BE2C (cell line): Measurements from ENCODE around the gene NOS1AP.
A peak's percentile ranks its signal among the peaks of the same experiment; 100 is the strongest.
"Not testable (repeated sequence)": the region's sequence is repeated elsewhere in the genome, so short reads cannot be mapped to it uniquely, and the experiment has no call there.

ENCODE experiments used
- DNase-seq: peaks from one replicate; pipeline ENCODE4 v3.0.0-alpha.2; 2020
- H3K27me3 ChIP-seq: fragments of 250-450 bp; sonication (Bioruptor Pico); 2 replicates; pipeline ENCODE4 v1.5.1; 2020; ENCODE audit warnings: mild to moderate bottlenecking
- H3K36me3 ChIP-seq: fragments of 250-450 bp; sonication (Bioruptor Pico); 2 replicates; pipeline ENCODE4 v1.5.1; 2020; ENCODE audit warnings: mild to moderate bottlenecking
- H3K4me1 ChIP-seq: fragments of 250-450 bp; sonication (Bioruptor Pico); 2 replicates; pipeline ENCODE4 v1.5.1; 2020
- H3K4me3 ChIP-seq: 2 replicates; pipeline ENCODE4 v1.5.1; 2011; ENCODE audit warnings: low read depth, low read length
- H3K9me3 ChIP-seq: fragments of 250-450 bp; sonication (Bioruptor Pico); 2 replicates; pipeline ENCODE4 v1.5.1; 2020
- TF ChIP-seq, protein P1 (sequence below): IDR thresholded peaks from 2 replicates; pipeline ENCODE4 v1.5.1; 2012; ENCODE audit warnings: mild to moderate bottlenecking, low read depth, low read length

NOS1AP gene

DNA sequence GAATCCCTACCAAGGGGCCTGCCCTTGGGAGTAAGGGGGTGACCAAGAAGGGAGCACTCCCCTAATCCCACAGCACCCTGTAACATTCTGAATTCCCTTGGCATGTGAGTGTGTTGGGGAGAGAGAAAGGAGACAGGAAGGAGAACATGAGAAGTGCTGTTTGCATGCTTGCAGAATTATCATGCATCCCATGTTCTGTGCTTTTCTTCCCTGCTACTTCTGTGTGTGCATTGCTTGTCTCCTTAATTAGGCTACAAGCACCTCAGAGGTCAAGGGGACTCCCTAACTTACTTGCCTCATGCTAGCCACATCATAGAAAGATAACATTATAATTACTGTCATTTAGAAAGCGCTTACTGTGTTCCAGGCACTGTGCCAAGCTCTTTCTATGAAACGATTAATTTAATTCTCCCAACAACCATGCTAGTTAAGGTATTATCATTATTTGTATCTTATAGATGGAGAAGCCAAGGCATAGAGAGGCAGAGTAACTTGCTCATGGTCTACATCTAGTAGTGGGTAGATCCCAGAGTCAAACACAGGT is 11.1 kb downstream of the NOS1AP start:
- no peak overlapping the region for H3K4me3 ChIP-seq
- no peaks in the 10 kb centered on the region for H3K9me3 ChIP-seq
- no peaks in the 10 kb centered on the region for H3K36me3 ChIP-seq
- TF ChIP-seq, protein P1, sequence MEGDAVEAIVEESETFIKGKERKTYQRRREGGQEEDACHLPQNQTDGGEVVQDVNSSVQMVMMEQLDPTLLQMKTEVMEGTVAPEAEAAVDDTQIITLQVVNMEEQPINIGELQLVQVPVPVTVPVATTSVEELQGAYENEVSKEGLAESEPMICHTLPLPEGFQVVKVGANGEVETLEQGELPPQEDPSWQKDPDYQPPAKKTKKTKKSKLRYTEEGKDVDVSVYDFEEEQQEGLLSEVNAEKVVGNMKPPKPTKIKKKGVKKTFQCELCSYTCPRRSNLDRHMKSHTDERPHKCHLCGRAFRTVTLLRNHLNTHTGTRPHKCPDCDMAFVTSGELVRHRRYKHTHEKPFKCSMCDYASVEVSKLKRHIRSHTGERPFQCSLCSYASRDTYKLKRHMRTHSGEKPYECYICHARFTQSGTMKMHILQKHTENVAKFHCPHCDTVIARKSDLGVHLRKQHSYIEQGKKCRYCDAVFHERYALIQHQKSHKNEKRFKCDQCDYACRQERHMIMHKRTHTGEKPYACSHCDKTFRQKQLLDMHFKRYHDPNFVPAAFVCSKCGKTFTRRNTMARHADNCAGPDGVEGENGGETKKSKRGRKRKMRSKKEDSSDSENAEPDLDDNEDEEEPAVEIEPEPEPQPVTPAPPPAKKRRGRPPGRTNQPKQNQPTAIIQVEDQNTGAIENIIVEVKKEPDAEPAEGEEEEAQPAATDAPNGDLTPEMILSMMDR: no peak
- no peaks in the 10 kb centered on the region for H3K27me3 ChIP-seq
- peaks cover 15% of the 10 kb centered on the region for H3K4me1 ChIP-seq
- peak; percentile 30 for DNase-seq

DNA sequence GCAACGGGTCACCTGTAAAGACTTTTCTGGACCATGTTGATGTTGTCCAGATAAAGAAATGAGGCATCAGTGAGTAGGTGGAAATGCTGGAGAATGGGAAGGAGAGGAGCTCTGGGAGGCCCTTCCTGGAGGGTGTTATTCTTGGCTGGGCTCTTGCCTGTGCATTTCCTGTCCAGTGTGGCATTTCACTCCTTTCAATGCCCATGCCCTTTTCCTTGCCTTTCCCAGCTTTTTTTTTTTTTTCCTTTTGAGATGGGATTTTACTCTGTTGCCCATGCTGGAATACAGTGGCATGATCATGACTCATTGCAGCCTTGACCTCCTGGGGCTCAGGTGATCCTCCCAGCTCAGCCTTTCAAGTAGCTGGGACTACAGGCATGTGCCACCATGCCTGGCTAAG is 11.8 kb downstream of the NOS1AP start:
- Histone ChIP-seq H3K9me3 (no peaks in the 10 kb centered on the region), H3K27me3 (no peaks in the 10 kb centered on the region), H3K4me1 (peaks cover 15% of the 10 kb centered on the region), H3K36me3 (no peaks in the 10 kb centered on the region), H3K4me3 (no peak overlapping the region)
- TF ChIP-seq, protein P1: no peak
- no peak for DNase-seq

DNA sequence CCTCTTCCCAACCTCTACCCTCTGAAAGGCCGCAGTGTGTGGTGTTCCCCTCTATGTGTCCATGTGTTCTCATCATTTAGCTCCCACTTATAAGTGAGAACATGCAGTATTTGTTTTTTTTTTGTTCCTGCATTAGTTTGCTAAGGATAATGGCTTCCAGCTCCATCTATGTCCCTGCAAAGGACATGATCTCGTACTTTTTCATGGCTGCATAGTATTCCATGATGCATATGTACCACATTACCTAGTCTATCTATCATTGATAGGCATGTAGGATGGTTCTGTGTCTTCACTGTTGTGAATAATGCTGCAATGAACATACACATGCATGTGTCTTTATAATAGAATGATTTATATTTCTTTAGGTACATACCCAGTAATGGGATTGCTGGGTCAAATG is 12.6 kb downstream of the NOS1AP start:
- H3K36me3 ChIP-seq, DNase-seq, H3K4me3 ChIP-seq, H3K27me3 ChIP-seq, H3K9me3 ChIP-seq: not testable (repeated sequence)
- peaks cover 15% of the 10 kb centered on the region for H3K4me1 ChIP-seq

DNA sequence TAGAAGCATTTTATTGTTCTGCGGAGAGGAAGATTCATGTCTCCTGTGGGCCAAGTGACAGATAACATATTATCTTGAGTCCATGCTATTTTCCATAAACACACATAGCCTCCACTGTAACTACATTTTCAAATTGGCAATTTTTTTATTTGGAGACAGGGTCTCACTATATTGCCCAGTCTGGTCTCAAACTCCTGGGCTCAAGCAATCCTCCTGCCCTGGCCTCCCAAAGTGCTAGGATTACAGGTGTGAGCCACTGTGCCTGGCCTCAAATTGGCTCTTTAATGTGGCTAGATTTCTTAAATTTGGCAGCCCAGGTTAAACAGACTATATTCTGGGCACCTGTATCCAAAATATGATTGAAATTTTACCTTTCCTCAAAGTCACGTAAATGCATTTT is 13.8 kb downstream of the NOS1AP start:
- Histone ChIP-seq H3K4me3 (no peak overlapping the region), H3K36me3 (no peaks in the 10 kb centered on the region), H3K9me3 (no peaks in the 10 kb centered on the region), H3K4me1 (peaks cover 15% of the 10 kb centered on the region), H3K27me3 (no peaks in the 10 kb centered on the region)
- DNase-seq: no peak
- TF ChIP-seq, protein P1: no peak

DNA sequence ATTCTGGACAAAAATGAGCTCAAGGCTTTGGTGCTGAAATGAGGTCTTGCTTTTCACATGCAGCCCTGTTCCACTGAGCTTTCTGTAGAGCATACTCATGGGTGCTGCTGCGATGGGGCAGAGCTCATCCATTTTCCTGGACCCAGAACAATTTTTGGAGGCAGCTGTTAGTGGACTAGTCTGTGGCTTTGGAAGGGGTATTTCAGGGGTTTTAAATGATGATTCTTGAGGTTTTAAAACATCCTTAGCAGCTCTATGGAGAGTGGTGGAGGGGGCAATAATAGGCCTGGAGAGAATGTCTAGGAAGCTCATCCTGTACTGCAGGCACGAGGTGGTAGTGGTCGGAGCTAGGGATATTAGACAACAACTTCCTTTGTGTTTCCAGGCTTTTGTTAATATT is 16.5 kb downstream of the NOS1AP start:
- DNase-seq: no peak
- H3K36me3 ChIP-seq: no peaks in the 10 kb centered on the region
- TF ChIP-seq, protein P1: no peak
- peaks cover 1% of the 10 kb centered on the region for H3K4me1 ChIP-seq
- no peak overlapping the region for H3K4me3 ChIP-seq
- H3K27me3 ChIP-seq: no peaks in the 10 kb centered on the region
- H3K9me3 ChIP-seq: no peaks in the 10 kb centered on the region

DNA sequence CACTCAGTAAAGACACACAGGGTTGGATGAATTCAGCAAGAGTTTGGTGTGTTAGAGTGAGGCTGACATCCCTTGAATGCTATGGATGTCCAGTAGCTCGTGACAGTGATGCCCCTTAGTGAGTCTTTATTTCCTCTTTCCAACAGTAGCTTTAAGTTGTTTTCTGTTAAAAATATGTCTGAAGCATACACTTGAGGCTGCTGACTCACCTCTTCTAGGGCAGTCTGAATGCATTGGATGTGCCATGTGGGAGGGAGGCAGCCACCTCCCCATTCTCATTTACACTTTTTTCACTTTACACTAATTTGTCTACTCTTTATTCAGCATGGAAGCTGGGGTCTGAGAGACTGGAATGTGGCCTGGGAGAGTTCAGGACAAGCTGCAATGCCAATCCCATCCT is 17.6 kb downstream of the NOS1AP start:
- Histone ChIP-seq H3K27me3 (no peaks in the 10 kb centered on the region), H3K4me3 (no peak overlapping the region), H3K9me3 (no peaks in the 10 kb centered on the region), H3K36me3 (no peaks in the 10 kb centered on the region), H3K4me1 (peaks cover 11% of the 10 kb centered on the region)
- DNase-seq: no peak
- TF ChIP-seq, protein P1: no peak

DNA sequence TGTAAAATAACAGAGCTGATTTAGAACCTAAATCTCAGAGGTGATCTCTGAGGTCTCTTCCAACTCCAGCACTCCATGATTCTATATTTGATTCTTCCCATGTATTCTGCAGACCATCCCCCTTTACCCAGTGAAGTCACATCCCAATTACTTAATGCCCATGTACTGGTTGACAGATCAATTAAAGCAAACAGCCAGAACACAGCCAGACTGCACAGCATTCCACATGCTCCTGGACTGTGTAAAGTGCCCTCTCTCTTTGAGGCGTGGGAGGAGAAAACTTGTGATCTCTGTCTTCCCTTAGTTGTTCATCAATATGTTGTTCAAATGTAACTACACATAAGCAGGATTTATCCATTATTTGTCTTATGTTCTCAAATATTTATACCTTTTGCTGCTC is 18.1 kb downstream of the NOS1AP start:
- Histone ChIP-seq H3K4me3 (no peak overlapping the region), H3K27me3 (no peaks in the 10 kb centered on the region), H3K4me1 (peaks cover 13% of the 10 kb centered on the region), H3K9me3 (no peaks in the 10 kb centered on the region), H3K36me3 (no peaks in the 10 kb centered on the region)
- DNase-seq: no peak
- TF ChIP-seq, protein P1: no peak
